ENCODE results near the gene PLA2G15.

- TF ChIP-seq CTCF (IDR thresholded peaks at IDR 0.05; ENCODE audit: poor library complexity) (no peak), EZH2phosphoT487 (IDR thresholded peaks at IDR 0.05; ENCODE audit: low read depth, severe bottlenecking, unreplicated experiment) (no peak), EZH2 (IDR thresholded peaks at IDR 0.05; ENCODE audit: borderline replicate concordance) (no peak)
Measured at GRCh38 chr16:68231384-68232136, 13.6 kb upstream of the PLA2G15 start.

Data from hepatocyte (in vitro differentiated cells).